Activated T-helper 1 cell treated with Interleukin-2 at 50 U/mL for 16 hours (primary cell): ENCODE results near the gene OPCML.

Experiments
- DNase-seq: peaks from one replicate; pipeline ENCODE4 v3.0.0-alpha.2; 2020; ENCODE audit warnings: low read depth

The OPCML gene

GRCh38 chr11:132883241-132883640 is 649.1 kb downstream of the OPCML start:
- no peak for DNase-seq

DNA sequence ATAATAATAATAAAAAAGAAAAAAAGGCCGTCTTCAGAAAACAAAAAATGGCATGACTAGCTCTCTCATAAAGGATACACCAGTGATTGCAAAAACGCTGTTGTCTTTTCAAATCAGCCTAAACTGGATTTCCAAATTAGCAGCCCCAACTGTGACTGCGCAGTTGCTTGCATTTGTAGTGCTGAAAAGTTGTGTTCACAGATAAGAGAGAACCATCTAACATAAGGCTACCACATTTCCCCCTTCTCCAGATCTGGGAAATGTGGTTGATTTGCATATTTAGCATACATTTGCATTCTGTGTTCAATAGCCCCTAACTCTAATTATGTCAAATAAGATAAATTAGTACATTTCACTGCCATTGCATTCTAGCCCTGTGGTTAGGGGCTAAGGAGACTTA is 650.7 kb downstream of the OPCML start:
- DNase-seq: no peak

GRCh38 chr11:132878111-132878510 is 654.2 kb downstream of the OPCML start:
- DNase-seq: no peak

DNA sequence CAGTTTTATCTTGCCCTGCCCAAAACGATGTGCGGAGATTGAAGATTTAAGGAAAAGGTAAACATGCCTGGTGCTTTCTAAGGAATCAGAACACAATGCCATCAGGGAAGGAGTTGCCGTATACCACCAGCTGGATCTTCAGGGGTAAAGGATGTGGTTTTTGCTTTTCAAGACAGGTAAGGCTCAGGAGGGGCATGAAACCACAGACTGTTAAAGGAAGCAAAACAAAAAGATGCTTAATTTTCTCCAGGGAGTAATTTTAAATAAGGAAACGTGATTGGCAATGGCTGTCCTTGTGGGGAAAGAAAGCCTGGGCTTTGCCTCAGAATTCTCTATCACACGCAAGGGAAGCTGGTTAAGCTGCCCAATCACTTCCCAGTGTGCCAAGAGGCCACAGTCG is 655.6 kb downstream of the OPCML start:
- no peak for DNase-seq

DNA sequence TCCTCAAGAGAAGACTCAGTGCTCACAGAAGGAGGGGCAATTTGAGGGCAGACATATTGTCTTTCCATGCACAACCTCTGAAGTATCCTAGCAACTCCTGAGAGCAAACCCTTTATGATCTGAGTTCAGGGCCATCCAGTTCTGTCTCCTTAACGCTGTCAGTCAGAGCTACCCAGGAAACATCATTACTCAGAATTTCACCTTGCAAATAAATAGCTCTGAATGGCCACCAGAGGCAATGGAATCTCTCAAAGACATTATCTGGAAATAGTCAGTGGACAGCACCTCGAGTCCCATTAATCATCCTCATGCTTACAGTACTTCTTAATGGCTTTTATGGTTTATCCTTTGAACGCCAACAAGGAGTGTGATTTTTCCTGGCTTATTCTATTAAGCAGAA is 656.1 kb downstream of the OPCML start:
- no peak for DNase-seq

GRCh38 chr11:132874638-132875037 is 657.7 kb downstream of the OPCML start:
- no peak for DNase-seq

DNA sequence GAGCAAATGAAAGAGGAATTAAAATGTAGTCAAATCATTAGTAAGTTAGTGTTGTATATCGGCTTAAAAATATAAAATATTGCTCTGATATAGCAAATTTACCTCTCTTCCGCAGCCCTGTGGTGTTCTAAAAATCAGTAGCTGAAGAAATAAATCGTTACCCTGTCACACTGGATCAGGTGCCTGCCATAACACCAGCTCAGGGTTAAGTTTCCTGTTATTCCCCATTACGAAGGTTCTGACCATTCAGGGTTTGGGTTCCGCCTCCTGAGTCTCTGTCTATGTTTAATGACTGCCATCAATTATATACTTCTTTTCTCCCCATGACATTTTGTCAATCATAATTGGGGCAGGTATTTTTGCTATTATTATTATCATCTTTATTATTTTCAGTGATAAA is 658.5 kb downstream of the OPCML start:
- no peak for DNase-seq

- DNase-seq: no peak
These were observed 660.1 kb downstream of the OPCML start for GRCh38 chr11:132872211-132872610.

DNA sequence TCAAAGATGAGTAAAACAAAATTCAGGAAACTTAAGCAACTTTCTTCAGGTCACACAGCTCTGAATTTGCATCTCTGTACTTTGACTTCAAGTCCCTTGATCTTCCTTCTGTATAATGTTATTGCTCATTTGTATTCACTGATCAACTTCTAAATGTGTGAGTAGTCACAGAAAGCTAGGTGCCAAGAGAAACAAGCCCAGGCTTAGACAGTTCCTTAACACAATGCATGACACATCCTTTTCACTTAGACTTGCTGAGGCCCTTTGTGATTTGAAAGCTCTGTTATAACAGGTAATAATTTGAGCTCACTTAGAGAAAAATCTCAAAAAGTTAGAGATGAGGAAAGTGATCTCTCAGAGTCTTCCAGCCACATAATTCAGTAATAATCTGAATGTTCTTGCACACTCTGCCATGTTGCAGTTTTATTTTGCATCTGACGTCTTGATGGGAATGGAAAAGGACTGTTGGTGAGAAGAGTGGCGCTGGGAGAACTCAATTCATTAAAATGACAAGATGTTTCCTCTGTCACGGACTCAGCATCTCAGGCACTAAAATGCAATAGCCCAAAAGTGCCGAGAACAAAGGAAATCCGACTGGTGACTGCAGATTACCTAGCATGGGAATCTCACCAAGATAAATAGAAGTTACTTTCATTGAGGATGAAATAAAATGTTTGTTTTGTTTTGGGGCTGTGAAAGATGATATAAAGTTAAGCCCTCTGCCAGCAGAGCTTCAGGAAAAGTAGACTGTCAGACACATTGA is 665.3 kb downstream of the OPCML start:
- DNase-seq: no peak

DNA sequence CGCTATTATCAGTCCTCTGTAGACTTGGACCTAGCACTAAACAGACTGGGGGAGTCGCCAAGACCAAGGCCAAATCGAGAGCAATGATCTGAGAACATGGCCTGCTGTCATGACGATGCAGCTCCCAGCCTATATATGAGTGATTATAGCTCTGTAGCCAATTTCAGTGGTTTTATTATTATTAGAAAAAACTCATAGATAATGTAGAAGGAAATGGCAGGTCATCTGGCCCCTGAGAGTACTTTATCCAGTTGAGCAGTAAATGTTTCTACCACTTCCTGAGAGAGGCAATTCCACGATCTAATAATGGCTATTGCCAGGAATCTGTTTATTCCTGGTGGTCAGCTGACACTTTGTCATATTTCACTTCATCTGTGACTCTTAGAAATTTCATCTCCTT is 666.7 kb downstream of the OPCML start:
- no peak for DNase-seq

GRCh38 chr11:132864811-132865576 is 667.3 kb downstream of the OPCML start:
- no peak for DNase-seq

DNA sequence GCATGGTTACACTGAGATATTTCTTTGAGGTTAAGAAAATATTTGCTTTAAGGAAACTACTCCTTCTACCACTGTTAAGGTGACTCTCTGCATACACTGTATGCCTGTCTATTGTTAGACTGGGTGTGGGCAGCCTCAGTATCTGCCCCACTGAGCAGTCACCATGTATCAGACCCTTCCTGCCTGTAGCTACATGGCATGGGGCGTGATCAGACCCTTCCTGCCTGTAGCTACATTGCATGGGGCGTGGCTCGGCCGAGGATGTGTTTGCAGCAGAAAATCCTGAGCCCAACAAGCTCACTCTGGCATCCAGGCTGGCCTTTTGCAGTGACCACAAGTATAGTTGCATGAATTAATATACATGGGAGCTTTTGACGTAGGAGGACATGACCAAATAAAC is 669.4 kb downstream of the OPCML start:
- DNase-seq: no peak

DNA sequence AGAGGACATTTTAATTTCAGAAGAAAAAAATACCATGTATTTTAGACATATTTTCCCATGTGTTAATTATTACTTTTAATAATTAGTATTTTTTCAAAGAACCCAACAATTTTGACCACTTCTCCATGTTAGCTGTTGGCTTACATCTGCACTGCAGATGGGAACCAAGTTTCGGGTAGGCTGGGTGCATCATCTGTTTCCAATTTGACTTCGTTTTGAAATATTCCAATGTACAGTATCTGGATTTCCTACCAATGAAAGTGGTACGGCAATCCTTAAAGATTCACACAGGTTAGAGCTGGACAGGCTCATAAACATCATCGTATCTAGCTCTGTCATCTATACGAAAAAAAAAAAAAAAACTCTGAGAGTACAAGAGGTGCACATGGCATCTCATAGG is 670.2 kb downstream of the OPCML start:
- DNase-seq: no peak

DNA sequence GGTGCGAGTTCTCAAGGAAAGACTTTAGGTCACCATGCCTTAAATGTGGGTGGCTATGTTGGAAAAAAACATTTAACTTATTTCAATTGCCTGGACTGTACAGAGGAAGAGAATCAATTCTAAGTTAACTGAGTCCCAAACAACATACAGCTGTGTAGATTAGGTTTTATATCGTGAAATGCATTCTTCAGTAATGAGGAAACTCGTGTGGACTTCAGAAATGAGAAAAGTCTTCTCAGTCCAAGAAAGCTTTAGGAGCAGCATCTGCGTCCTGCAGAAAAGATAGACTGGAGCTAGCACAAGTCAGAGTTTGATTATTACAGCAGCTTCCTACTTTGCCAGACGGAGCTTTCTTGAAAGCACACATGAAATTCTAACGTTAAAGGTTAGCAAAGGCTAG is 673.0 kb downstream of the OPCML start:
- no peak for DNase-seq

DNA sequence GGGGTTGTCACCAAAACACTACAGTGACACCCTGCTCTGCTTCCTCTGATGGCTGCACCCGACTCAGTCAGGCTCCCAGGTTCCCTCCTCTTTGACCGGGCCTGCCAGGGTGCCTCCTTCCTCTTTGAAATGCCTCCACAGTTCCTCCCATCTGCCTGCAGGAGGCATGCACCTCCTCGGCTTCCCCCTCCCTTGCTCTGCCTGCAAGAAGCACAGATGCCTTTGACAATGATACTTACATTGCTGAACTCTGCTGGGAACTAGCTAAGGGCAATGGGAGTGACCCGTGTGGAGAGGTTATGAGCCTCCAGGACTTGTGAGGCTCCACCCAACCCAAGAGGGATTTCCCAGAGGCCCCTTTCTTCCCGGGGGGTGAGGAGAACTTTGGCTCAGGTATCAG is 674.1 kb downstream of the OPCML start:
- DNase-seq: no peak

GRCh38 chr11:132856032-132856431 is 676.3 kb downstream of the OPCML start:
- DNase-seq: no peak

DNA sequence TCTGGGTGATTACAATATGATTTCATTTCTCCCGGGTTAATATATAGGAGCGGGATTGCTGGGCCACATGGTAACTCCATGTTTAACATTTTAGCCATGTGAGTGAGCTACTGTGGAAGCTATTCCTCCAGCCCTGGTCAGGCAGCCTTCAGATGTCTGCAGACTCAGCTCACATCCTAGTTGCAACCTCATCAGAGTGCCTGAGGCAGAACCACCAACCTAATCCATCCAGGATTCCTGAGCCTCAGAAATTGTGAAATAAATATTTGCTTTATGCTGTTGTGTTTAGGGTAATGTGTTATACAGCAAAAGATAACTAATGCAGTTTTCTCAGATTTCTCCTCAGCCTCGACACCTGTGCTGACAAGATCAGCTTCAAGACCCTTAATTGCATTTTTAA is 676.8 kb downstream of the OPCML start:
- no peak for DNase-seq

- DNase-seq: no peak
These were observed 678.4 kb downstream of the OPCML start for GRCh38 chr11:132853886-132854285.

- DNase-seq: no peak
These were observed 679.9 kb downstream of the OPCML start for GRCh38 chr11:132852361-132852760.

DNA sequence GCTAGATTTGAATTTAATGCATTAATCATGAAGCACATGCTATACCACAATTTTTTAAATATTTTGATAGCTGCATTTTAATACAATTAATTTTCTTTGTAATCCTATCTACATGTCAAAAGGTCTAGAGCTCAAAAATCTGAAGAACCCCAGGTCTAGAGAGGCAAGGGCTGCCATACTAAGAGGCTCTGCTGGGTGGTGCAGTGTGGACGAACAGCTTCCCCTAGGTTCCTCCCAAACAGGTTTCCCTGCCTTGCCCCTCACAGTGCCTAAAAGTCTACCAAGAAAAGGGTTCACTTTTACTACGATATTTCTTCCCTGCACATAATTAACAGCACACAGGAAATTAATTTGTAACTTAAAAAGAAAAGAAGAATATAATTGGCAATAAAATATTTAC is 681.1 kb downstream of the OPCML start:
- DNase-seq: no peak

GRCh38 chr11:132850266-132850665 is 682.0 kb downstream of the OPCML start:
- DNase-seq: no peak

GRCh38 chr11:132848336-132848735 is 684.0 kb downstream of the OPCML start:
- DNase-seq: no peak

GRCh38 chr11:132846075-132846474 is 686.2 kb downstream of the OPCML start:
- DNase-seq: no peak
